GM18870 (cell line): ENCODE measurements around the gene MMAA.
"Not testable (repeated sequence)": the region's sequence is repeated elsewhere in the genome, so short reads cannot be mapped to it uniquely, and the experiment has no call there.

Experiments used
- ATAC-seq: cut with Tn5 transposase; IDR thresholded peaks from one replicate; pipeline ENCODE4 v1.9.1; 2021; ENCODE audit warnings: moderate library complexity; ENCODE audit not compliant: unreplicated experiment

The MMAA gene

DNA sequence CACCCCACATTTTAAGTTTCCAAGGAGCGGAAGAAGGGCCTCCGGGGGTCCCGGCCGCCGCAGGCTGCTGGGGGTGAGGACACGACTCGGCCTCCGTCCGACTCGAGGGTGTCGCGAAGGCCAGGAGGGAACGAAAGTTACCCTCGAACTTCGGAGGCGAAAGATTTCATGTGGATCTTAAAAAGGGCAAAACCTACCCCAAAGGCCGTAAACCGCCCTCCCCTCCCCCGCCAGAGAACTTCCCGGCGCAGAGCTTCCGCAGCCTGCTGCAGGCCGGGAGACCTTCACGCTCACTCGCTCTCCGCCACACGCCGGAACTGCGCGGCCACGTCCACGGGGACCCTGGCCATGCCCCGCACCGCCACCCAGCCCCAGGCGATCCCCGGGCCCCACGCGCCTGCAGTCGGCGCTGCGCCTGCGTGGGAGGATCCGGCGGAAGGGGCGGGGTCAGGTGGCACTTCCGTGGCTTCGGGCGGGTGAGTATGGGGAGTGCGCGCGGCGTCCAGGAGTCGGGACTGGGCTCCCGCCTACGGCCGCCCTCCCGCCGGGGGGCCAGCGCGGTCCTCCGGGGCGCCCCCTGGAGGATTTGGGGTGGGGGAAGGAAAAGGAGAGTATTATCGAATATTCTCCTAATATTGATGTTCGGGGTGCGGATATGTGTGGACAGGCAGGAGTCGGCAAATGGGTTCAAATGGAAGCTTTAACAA lies at the start of gene MMAA:
TSS of gene MMAA (plus strand) at position 454 of the 707 bp plus-strand sequence. CDS start 19,755 bp downstream, outside the sequence.
- peak; percentile 60 for ATAC-seq

DNA sequence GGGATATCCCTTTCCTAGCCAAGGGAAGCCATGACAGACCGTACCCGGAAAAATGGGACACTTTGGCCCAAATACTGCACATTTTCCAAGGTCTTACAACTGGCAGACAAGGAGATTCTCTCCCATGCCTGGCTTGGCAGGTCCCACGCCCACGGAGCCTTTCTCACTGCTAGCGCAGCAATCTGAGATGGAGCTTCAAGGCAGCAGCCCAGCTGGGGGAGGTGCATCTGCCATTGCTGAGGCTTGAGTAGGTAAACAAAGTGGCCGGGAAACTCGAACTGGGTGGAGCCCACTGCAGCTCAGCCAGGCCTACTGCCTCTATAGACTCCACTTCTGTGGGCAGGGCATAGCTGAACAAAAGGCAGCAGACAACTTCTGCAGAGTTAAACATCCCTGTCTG lies 44.6 kb upstream of the MMAA start:
- not testable (repeated sequence) for ATAC-seq

DNA sequence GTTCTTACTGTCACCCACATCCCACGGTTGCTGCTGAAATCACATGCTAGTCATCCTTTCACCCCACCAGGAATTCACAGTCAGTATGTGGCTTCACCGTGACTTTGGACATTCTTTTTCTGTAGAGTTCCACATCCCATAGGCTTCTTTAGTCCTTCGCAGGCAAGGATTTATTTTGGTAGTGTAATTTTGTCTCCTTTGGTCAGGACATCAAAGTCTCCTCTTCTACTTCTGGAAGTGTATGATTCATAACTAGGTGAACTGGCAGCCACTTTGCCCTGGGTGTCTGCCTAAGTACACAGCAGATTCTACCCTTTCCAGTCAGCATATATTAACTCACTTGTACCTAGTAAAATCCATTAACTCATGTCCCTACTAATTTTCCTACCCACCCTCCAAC lies 38.3 kb upstream of the MMAA start:
- no peak for ATAC-seq

DNA sequence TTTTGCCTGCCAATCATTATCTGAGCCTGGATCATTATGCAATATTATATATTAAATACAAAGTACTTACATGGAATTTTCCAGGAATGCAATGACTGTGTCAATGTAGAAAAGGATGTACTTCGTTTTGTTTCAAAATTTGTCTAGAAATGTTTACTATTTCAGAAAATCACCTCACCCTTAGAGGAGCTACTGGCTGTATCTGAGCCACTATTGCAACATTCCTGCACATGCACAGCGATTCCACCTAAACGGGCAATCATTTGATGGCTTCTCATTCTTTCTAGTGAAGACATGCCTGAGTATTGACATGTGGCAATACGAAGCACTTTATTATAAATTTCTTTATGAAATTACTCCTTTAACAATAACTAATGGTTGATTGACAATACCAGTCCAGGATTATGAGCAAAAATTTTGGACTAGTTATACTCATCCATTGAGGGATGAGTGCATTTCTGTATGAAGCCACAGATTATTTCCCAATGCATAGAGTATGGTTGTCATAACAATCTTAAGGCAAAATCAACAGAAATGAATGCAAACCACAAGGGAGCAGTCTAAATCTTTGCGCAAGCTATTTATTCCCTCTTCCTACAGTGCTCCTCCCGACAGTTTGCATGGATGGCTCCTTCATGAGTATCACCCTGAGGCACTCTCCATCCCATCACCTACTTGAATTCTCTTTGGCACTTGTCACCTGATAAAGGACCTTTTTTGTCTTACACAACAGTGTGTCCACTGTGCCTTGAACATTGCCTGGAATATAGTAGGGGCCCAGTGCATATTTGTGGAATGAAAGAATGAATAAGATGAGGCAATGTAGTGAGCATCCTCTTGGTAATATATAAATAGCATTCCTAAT lies 35.8 kb upstream of the MMAA start:
- no peak for ATAC-seq

DNA sequence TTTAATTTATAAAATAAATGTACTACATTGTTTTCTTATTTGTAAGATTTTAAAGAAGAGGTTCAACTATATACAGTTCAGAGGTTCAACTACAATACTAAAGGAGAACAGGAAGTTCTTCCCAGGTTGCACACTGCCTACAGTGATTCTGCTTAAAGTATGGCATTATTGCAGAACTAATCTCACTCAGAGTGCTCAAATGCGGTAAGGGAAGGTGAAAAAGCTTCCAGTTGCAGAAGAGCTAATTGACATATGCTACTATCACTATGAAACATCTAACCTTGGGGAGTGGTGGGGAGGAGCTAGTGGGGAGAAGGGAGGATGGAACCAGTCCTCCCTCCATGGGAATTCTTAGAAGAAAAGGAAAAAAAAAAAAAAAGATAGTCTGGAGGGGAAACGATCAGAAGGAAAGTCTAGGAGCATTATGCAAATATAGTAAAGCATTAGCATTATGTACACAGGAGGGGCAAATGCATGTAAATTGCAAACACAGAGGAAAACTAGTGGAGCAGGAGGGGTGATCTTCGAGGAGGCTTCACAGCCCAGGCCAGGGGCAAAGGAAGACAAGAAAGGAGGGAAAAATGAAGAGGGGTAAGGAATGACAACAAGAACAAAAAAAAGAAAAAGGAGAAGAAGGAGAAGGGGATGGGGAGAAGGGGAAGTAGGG lies 32.0 kb upstream of the MMAA start:
- ATAC-seq: no peak

DNA sequence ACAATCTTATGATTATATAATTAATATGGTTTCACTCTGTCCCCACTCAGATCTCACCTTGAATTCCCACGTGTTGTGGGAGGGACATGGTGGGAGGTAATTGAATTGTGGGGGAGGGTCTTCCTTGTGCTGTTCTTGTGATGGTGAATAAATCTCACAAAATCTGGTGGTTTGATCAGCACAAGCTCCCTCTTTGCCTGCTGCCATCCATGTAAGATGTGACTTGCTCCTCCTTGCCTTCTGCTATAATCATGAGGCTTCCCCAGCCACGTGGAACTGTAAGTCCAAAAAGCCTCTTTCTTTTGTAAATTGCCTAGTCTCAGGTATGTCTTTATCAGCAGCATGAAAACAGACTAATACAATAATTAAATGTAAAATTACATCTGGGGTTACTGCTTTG lies 29.8 kb upstream of the MMAA start:
- ATAC-seq: not testable (repeated sequence)

DNA sequence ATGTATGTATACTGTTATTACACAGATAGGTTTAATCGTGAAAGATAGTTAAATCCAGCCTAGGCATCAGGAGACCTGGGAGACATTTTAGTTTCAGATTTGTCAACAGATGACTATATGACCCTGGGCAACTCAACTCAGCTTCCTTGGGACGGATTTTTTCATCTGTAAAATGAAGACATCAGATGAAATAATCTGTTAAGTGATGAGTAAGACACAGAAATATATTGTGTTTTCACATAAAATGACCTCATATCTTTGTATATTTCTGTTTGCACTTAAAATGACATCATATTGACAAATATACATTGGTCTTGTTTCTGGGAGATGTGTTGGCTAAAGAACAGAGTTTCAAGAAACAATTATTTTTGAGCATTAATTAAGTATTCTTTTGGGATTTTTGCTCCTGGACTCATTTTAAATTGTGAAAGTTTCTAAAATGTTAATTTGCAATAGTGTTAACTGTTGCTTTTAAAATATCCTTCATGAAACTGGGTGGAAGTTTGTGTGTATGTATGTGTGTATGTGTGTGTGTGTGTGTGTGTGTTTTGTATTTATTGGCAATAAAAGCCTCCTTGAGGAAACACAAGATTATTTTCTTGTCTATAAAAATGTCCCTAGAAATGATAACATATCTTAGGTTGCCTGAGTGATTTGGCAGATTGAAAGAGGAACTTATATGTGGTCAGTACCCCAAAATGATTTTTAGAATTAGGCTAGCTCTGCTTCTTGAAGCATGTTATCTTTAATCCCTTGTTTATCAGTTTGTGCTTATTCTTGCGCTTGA lies 29.1 kb upstream of the MMAA start:
- no peak for ATAC-seq

DNA sequence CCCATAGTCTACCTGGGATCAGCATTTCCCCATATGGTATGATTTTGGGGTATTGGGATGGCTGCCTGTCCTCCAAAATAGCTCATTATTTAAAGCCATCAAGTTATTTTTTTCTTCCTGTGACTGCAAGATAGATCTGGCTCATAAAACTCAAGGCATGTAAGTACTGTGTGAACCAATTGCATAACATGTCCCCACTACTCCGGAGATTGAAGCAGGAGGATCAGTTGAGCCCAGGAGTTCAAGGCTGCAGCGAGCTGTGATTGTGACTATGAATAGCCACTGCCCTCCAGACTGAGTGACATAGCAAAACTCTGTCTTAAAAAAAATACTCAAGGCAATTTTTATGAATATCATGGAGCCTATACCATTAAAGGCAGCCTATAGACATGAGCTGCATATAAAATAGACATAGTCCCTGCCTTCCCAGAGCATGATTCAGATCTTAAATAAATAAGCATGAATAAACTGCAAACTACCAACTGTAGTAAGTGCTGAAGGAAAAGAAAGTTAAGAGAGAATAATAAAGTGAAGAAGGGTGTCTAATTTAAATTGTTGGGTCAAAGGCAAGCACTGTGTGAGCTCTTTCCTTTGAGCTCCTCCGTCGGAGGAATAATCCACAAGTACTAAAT lies 16.9 kb upstream of the MMAA start:
- ATAC-seq: no peak

DNA sequence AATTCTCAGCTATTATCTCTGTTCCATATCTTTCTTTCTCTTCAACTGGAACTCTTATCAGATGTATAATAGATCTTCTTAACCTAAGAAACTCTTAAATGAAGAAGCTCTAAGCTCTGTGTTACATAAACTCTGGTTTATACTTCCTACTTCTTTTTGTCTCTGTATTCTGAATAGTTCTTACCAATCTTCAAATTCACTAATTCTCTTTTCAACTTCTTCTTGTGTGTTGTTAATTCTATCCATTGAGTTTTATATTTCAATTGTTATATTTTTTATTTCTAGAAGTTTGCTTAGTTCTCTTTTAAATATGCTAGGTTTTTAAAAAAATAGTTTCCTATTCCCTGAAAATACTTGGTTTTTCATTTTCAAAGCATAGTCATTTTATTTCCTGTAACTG lies 13.2 kb upstream of the MMAA start:
- ATAC-seq: no peak

DNA sequence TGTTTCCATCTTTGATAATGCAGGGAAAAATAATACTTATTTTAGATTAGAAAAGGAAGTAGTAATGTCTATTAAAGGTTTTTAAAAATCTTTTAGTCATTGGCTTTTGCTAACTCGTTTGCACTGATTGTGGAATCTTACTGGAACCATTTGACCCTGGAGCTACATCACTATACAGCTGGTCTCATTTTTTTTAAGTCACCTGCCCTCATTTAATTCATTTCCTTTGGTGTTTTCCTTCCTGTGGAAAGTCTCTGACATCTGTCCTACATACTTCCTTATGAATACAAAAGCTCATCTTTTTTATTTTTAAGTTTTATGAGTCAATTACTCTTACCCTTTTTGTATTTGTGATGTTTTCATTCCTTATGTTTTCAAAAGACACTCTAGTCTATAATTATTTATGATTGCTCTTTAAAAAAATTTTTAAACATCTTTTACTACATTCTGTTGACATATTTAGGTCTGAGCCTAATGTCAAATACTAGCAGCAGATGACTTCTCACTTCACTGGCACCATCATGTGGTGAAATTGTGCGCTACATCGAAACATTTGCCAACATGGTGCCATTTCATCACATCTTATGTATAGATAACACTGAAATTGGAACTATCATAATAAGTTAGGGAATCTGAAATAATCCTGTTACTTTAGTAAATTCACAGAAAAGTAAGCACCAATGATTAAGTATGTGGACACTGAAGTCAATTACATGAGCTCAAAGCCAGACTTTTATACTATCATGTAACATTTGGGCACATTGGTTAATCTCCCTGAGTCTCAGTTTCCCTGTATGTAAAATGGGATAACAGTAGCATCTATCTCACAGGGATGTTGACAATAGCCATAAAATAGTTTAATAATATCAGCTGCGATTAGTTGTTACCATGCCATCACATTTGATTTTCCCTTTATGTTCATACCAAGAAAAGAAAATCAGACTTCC lies 9.4 kb upstream of the MMAA start:
- ATAC-seq: peak; percentile 56

DNA sequence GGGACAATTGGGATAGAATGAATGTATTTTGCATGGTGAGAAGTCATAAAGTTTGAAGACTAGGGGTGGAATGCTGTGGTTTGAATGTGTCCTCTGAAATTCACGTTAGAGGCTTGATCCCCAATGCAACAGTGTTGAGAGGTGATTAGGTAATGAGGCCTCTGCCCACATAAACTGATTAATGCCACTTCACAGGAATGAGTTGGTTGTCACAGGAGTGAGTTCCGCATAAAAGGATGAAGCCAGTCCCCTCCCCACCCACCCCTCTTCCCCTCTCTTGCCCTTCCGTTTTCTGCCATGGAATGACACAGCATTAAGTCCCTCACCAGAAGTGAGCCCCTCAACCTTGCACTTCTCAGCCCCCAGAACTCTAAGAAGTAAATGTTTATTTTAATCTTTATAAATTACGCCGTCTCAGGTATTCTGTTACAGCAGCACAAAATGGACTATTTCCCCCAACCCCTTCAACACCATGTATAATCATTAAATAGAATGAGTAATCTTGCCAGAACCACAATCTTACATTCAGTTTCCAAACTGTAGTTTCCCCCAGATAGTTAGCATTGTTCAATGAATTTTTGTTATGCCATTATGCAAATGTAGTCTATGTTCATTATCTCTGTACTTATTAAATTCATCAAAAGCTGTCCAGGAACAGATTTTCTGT lies 5.5 kb upstream of the MMAA start:
- ATAC-seq: peak; percentile 52

DNA sequence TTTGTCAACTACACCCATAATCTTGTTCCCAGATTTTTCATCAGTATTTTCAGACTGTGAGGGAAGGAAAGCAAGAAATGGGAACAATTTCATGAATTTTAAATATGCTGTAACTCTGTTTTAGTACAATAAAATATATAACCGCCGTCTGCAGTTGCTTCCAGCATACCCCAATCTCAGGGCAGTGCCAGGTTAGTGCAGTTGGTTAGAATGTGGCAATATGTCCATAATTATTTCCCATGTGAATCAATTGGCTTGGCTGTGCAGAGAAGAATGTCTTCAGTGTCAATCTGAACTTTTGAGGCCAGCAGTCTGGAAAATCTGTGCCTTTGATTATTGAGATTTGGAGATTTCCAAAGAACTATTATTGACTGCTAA lies 5.0 kb upstream of the MMAA start:
- no peak for ATAC-seq

DNA sequence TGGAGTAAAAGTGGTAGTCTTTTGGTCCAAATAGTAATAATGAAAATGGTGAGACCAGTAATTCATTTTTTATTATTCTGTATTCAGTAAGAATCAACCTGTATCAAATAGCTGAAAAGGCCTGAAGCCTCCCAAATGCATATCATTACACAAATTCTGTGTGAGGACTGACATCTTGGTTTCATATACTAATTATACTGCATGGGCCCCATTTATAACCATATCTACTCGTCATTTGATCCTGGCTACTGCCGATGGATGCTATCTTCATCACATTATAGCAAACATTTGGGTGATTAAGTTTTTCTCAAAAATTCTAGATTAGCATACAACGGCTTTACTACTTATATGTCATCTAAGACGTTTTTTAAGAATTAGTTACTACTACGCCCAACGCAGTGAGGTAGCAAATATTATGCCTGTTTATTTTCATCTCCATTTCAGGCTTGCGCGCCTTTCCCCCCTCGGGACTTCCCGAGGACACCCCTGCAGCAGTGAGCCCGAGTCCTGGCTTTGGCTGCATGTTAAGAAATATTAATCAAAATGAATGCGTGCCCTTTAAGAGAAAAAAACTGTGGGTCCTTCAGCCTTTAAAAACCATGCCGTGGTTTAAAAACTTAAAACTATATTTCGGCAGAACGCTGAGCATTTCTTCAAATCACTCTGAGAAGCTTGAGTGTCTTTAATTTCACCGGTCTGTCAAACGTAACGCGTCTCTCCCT lies 814 bp upstream of the MMAA start:
- no peak for ATAC-seq

DNA sequence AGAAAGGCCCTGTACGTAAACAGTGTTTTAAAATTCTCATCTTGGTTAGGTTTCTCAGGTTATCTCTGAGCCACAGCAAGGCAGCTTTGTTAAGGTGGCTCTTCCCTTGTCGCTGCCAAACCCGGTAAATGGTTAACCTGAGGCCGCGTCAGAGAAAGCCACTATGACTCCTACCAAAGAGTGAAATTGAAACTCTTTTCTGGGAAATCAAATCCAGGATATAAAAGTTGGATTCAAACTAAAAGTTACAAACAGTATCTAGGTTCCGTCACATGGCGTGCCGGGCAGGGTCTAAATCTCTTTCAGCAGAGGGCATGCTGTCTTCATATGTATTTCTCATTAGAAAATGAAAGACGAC lies 433 bp downstream of the MMAA start:
- peak; percentile 49 for ATAC-seq

DNA sequence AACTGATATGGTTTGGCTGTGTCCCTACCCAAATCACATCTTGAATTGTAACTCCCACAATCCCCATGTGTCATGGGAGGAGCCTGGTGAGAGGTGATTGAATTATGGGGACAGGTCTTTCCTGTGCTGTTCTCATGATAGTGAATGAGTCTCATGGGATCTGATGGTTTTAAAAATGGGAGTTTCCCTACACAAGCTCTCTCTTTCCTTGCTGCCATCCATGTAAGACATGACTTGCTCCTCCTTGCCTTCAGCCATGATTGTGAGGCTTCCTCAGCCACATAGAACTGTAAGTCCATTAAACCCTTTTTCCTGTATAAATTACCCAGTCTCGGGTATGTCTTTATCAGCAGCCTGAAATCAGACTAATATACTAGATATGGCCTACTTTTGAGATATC lies 2.9 kb downstream of the MMAA start:
- ATAC-seq: not testable (repeated sequence)

DNA sequence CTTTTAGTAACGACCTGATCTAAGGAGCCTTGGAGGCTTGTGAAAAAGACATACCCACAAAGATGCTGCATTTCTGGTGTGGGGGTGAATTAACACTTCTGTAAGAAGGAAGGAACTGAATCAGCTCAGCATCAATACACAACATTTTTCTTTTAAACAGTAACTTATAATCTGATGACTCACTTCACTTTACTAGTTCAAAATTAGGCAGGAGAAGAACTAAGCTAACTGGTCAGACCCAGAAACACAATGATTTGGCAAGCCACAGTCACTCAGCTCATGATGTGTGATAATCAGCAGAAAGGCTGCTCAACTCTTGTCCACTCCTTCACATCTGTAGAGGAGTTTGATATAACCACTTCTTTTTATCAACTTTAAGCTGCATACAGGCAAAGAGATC lies 4.6 kb downstream of the MMAA start:
- peak; percentile 51 for ATAC-seq

DNA sequence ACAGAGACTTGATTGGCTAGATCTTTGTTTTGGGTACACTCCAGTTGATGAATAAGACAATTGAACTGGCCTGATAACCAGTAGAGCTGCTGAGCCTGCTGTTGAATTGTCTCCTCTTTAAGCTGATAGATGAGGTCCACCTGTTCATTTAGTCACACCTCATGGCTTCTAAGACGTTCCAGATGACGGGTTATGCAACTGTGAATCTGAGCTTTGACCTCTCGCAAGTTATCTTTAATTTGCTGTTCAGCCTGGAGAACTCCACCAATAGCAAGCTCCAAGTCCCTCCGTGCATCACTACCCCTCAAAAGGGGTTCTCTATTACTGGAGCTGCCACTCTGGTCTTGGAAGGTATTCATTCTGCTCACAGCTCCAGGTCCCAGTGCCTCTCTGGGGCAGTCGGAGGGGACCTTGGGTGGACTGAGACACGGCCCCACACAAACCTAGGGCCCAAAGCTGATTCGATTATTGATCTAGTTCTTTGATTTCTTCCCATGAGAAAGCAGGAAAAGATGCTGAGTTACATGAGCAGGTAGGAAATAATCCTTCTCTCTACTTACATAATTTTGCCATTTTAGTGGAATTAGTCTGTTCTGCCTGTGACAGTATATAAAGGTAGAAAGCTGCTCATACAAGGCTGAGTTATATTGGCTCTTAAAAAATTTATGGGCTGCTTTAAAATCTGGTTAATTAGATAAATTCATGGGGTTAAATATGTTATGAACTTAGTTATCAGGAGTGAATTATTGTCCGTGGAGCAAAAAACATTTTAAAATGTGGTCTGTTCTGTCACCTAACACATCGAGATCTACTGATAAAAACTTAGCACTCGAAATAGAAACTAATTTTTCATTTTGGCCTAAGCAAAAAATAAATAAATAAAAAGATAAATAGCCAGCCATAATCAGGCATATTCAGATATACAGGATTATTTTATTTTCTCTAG lies 6.8 kb downstream of the MMAA start:
- ATAC-seq: peak; percentile 46
